Right cardiac atrium (tissue), 5 donors: ENCODE results near the gene PML. TPM values are rescaled to one million over a fixed set of nuclear protein-coding genes. Genes with fewer than 3 reads are reported as not detected.
A peak's percentile ranks its signal among the peaks of the same experiment; 100 is the strongest.
"Not testable (repeated sequence)": the region's sequence is repeated elsewhere in the genome, so short reads cannot be mapped to it uniquely, and the experiment has no call there.

Experiments
- ATAC-seq, 2 donors: fragments of 200-7000 bp; cut with Tn5 transposase; one replicate each; pipeline versions ENCODE4 v1.8.0 to v1.9.1; 2020; ENCODE audit warnings: moderate library complexity in 2 of 2, mild to moderate bottlenecking in 1 of 2
- DNase-seq, 3 donors: peaks; one replicate each; pipeline ENCODE4 v3.0.0-alpha.2; 2020
- H3K27ac ChIP-seq: one replicate; pipeline ENCODE4 v1.5.1; 2013; ENCODE audit warnings: mild to moderate bottlenecking, low read length, control low read depth, moderate library complexity
- H3K27me3 ChIP-seq: one replicate; pipeline ENCODE4 v1.6.1; 2013; ENCODE audit not compliant: control insufficient read depth, insufficient read depth
- H3K4me1 ChIP-seq: one replicate; pipeline ENCODE4 v1.6.1; 2013; ENCODE audit warnings: low read length; ENCODE audit not compliant: control insufficient read depth, insufficient read depth
- H3K4me3 ChIP-seq: one replicate; pipeline ENCODE4 v1.5.1; 2013; ENCODE audit warnings: low read length, control low read depth
- H3K9me3 ChIP-seq: one replicate; pipeline ENCODE4 v1.6.1; 2013; ENCODE audit warnings: low read length; ENCODE audit not compliant: control insufficient read depth
- WGBS: extraction: QIAGEN DNeasy Blood & Tissue Kit; methylation state at CpG from one replicate; pipeline ENCODE4 v1.1.7; 2013; 5-methylcytosine and 5-hydroxymethylcytosine counted together
- intact Hi-C, 4 donors: fragments of 100-400 bp; cut with DNase I; formaldehyde crosslinking; loops; one replicate each; pipeline versions ENCODE4 v1.11.0 to v1.14.0; 2022 to 2023
- polyA plus RNA-seq: library from polyadenylated mRNA; stranded (reverse); fragments of 200-250 nt; gene quantifications from one replicate; pipeline ENCODE4 v1.2.3, GENCODE V29; 2013
- total RNA-seq, 4 donors: library from RNA; stranded (reverse); fragmentation: NEBNext Ultra II Directional; extraction: Animal tissue kit (Norgen Biotek cat#: 25700); gene quantifications; one replicate each; pipeline ENCODE4 v1.2.1, GENCODE V29; 2021
- donor health status: healthy with polysubstance abuse.
- donor health status: DM: no; HTN: yes; CAD: no.
- donor health status: DM: no; HTN: no; CAD: no.
- donor health status: DM: no; HTN: yes; CAD: no; lungs with severe emphysema.
- donor health status: DM: yes; HTN: yes; CAD: no.

PML gene
- total and polyA plus RNA-seq, 5 donors = 18.1 to 35.4 (median 24.0) TPM

GRCh38 chr15:73959801-73960200 lies 34.7 kb upstream of the PML start:
- intact Hi-C loops = loop anchor here in 1 of 4 donors (10.0 kb wide), 1 partner anchor 355 kb away; no protein-coding TSS in a partner anchor
- no peak overlapping the region for H3K4me3 ChIP-seq
- DNase-seq = no peak
- H3K27ac ChIP-seq = no peak overlapping the region
- ATAC-seq = no peak
- no peaks in the 10 kb centered on the region for H3K4me1 ChIP-seq
- no peaks in the 10 kb centered on the region for H3K27me3 ChIP-seq
- WGBS = 88% methylated on average over 6 of the region's 6 CpGs
- H3K9me3 ChIP-seq = no peaks in the 10 kb centered on the region

GRCh38 chr15:73960472-73961070 lies 33.9 kb upstream of the PML start:
- not testable (repeated sequence) for H3K9me3 ChIP-seq, ATAC-seq, DNase-seq, H3K27ac ChIP-seq, H3K4me1 ChIP-seq, H3K4me3 ChIP-seq, H3K27me3 ChIP-seq
- WGBS = 93% methylated on average over 7 of the region's 7 CpGs
- intact Hi-C loops = loop anchor here in 1 of 4 donors (10.0 kb wide), 1 partner anchor 354 kb away; no protein-coding TSS in a partner anchor

GRCh38 chr15:73962433-73962832 lies 32.1 kb upstream of the PML start:
- Histone ChIP-seq H3K27me3 (no peaks in the 10 kb centered on the region), H3K27ac (no peak overlapping the region), H3K4me1 (no peaks in the 10 kb centered on the region), H3K4me3 (no peak overlapping the region), H3K9me3 (no peaks in the 10 kb centered on the region)
- no peak for ATAC-seq
- intact Hi-C loops = loop anchor here in 1 of 4 donors (10.0 kb wide), 1 partner anchor 352 kb away; no protein-coding TSS in a partner anchor
- 53% methylated on average over 5 of the region's 5 CpGs for WGBS
- no peak for DNase-seq

GRCh38 chr15:73964736-73965093 lies 29.8 kb upstream of the PML start:
- no peaks in the 10 kb centered on the region for H3K27me3 ChIP-seq
- DNase-seq (peak; percentile 79 to 95 (median 92)), ATAC-seq (peak; percentile 90 to 92)
- no peak overlapping the region for H3K4me3 ChIP-seq
- 8% methylated on average over 11 of the region's 11 CpGs for WGBS
- H3K27ac ChIP-seq = no peak overlapping the region
- no peaks in the 10 kb centered on the region for H3K4me1 ChIP-seq
- intact Hi-C loops = loop anchor here in 1 of 4 donors (10.0 kb wide), 1 partner anchor 350 kb away; no protein-coding TSS in a partner anchor
- H3K9me3 ChIP-seq = no peaks in the 10 kb centered on the region

- Histone ChIP-seq H3K27me3 (no peaks in the 10 kb centered on the region), H3K4me3 (no peak overlapping the region), H3K9me3 (no peaks in the 10 kb centered on the region), H3K27ac (no peak overlapping the region), H3K4me1 (no peaks in the 10 kb centered on the region)
- WGBS = 39% methylated on average over 13 of the region's 13 CpGs
- intact Hi-C loops = loop anchor here in 1 of 4 donors (10.0 kb wide), 1 partner anchor 350 kb away; no protein-coding TSS in a partner anchor
- DNase-seq (no peak), ATAC-seq (no peak)
Measured at GRCh38 chr15:73965094-73965757, 29.3 kb upstream of the PML start.

- Histone ChIP-seq H3K27me3 (no peaks in the 10 kb centered on the region), H3K27ac (no peak overlapping the region), H3K4me1 (no peaks in the 10 kb centered on the region), H3K9me3 (no peaks in the 10 kb centered on the region), H3K4me3 (no peak overlapping the region)
- ATAC-seq (no peak), DNase-seq (no peak)
- 59% methylated on average over 2 of the region's 2 CpGs for WGBS
- intact Hi-C loops = loop anchor here in 1 of 4 donors (10.0 kb wide), 1 partner anchor 349 kb away; no protein-coding TSS in a partner anchor
Measured at GRCh38 chr15:73965758-73966113, 28.8 kb upstream of the PML start.

- no peak overlapping the region for H3K4me3 ChIP-seq
- H3K27ac ChIP-seq = no peak overlapping the region
- no peak for ATAC-seq
- H3K9me3 ChIP-seq = no peaks in the 10 kb centered on the region
- H3K27me3 ChIP-seq = no peaks in the 10 kb centered on the region
- H3K4me1 ChIP-seq = no peaks in the 10 kb centered on the region
- 89% methylated on average over 3 of the region's 3 CpGs for WGBS
- intact Hi-C loops = loop anchor here in 1 of 4 donors (10.0 kb wide), 1 partner anchor 346 kb away; no protein-coding TSS in a partner anchor
- no peak for DNase-seq
Measured at GRCh38 chr15:73968461-73968860, 26.1 kb upstream of the PML start.

GRCh38 chr15:73969151-73969759 lies 25.3 kb upstream of the PML start:
- Histone ChIP-seq H3K27me3 (no peaks in the 10 kb centered on the region), H3K4me1 (no peaks in the 10 kb centered on the region), H3K27ac (no peak overlapping the region), H3K9me3 (no peaks in the 10 kb centered on the region), H3K4me3 (no peak overlapping the region)
- ATAC-seq (no peak), DNase-seq (no peak)
- intact Hi-C loops = loop anchor here in 1 of 4 donors (10.0 kb wide), 1 partner anchor 346 kb away; no protein-coding TSS in a partner anchor
- 78% methylated on average over 6 of the region's 6 CpGs for WGBS

GRCh38 chr15:73972984-73973682 lies 21.4 kb upstream of the PML start:
- intact Hi-C loops = loop anchor here in 3 of 4 donors (5.0 to 10.0 kb wide), 7 partner anchors 62 to 352 kb away; no protein-coding TSS in a partner anchor
- Histone ChIP-seq H3K9me3 (no peaks in the 10 kb centered on the region), H3K4me3 (no peak overlapping the region), H3K27me3 (no peaks in the 10 kb centered on the region), H3K4me1 (no peaks in the 10 kb centered on the region), H3K27ac (no peak overlapping the region)
- peak; percentile 86 to 95 (median 92) for DNase-seq
- WGBS = 25% methylated on average over 26 of the region's 26 CpGs
- ATAC-seq = peak; percentile 90 to 93

GRCh38 chr15:73973683-73974200 lies 20.8 kb upstream of the PML start:
- DNase-seq = peak in 1 of 3 donors; percentile 44
- WGBS = 91% methylated on average over 39 of the region's 39 CpGs
- ATAC-seq, H3K27ac ChIP-seq, H3K4me1 ChIP-seq, H3K9me3 ChIP-seq, H3K27me3 ChIP-seq, H3K4me3 ChIP-seq: not testable (repeated sequence)
- intact Hi-C loops = loop anchor here in 3 of 4 donors (5.0 to 10.0 kb wide), 7 partner anchors 61 to 351 kb away; no protein-coding TSS in a partner anchor
